CD4-positive, alpha-beta T cell treated with Interleukin-17A for 4 hours (primary cell): ENCODE data around the gene TMEM87B.
"Not testable (repeated sequence)": the region's sequence is repeated elsewhere in the genome, so short reads cannot be mapped to it uniquely, and the experiment has no call there.

Experiments
- DNase-seq: peaks from one replicate; pipeline ENCODE4 v3.0.0-alpha.2; 2020; ENCODE audit warnings: mixed read lengths

The TMEM87B gene

DNA sequence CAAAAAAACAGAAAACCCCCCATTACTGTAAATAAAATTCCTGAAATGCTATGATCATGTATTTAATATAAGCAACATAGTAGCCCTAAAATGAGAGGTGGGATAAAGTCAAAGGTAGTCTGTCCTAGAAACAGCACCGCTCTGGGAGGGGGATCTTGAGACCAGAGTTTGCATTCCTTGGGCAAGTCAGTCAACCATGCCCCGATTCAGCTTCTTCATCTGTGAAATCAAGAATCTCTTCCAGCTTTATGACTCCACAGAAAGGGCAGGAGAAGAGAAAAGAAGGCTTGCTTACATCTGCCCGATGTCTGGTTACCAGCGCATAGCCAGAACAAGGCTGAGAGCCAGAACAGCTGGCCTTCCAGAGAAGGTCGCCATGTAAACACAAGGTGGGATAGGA is 81.0 kb downstream of the TMEM87B start:
- no peak for DNase-seq

- DNase-seq, result peak; percentile 47
These were observed 82.6 kb downstream of the TMEM87B start for GRCh38 chr2:112137516-112138158.

DNA sequence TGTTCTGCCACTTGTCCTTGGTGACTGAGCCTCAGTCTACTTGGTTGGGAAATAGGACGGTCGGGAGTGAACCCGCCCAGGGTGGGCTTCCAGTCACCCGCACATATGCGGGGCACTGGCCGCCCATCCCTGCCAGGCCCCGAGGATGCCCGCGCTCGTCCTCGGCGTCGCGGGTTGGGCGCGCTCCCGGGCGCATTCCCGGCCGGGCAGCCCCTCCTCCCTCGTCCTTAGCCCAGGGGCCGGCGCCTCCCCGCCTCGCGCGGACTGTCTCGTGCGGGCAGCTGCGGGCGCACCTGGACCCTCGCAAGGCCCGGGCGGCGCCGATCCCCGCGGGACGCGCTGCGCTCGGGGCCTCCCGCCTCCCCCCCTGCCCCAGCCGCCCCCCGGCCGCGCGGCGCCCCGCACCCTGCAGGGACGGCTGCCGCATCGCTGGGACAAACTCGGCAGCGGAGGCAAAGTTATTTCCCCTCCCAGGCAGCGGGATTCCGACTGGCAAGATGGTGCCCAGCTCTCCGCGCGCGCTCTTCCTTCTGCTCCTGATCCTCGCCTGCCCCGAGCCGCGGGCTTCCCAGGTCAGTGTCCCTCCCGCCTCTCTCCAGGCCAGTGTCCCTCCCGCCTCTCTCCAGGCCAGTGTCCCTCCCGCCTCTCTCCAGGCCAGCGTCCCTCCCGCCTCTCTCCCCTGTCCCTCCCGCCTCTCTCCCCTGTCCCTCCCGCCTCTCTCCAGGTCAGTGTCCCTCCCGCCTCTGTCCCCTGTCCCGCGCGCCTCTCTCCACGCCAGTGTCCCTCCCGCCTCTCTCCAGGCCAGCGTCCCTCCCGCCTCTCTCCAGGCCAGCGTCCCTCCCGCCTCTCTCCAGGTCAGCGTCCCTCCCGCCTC is 83.3 kb downstream of the TMEM87B start, which contains the start of gene FBLN7:
Gene FBLN7 (plus strand): TSS at position 227 of the 874 bp plus-strand sequence. CDS start 271 bp downstream, at position 498.
- DNase-seq, result peak; percentile 42

GRCh38 chr2:112139033-112139614 is 84.1 kb downstream of the TMEM87B start:
- DNase-seq, result not testable (repeated sequence)

DNA sequence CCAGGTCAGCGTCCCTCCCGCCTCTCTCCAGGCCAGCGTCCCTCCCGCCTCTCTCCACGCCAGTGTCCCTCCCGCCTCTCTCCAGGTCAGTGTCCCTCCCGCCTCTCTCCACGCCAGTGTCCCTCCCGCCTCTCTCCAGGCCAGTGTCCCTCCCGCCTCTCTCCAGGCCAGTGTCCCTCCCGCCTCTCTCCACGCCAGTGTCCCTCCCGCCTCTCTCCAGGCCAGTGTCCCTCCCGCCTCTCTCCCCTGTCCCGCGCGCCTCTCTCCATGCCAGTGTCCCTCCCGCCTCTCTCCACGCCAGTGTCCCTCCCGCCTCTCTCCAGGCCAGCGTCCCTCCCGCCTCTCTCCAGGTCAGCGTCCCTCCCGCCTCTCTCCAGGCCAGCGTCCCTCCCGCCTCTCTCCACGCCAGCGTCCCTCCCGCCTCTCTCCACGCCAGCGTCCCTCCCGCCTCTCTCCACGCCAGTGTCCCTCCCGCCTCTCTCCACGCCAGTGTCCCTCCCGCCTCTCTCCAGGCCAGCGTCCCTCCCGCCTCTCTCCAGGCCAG is 84.7 kb downstream of the TMEM87B start:
- not testable (repeated sequence) for DNase-seq

- DNase-seq, result no peak
These were observed 85.2 kb downstream of the TMEM87B start for GRCh38 chr2:112140205-112140802.

- no peak for DNase-seq
These were observed 86.0 kb downstream of the TMEM87B start for GRCh38 chr2:112140899-112141625.

DNA sequence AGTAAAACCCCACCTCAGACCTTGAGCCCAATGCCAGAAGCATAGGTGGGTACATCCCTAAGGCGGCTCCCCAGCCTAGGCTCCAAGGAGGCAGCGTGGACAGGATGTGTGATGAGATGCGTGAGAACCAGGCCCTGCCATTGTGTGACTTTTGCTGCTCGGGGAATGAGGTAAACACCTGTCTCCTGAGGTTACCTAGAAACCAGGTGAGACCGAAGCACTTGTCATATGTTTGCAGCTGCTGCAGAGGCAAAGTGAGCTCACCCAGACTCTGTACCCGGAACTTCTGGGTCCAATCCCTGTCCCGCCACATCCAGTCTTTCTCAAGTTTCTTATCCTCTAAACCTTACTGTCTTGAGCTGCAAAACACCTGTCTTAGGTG is 86.5 kb downstream of the TMEM87B start:
- no peak for DNase-seq

- DNase-seq, result no peak
These were observed 87.5 kb downstream of the TMEM87B start for GRCh38 chr2:112142525-112143078.

GRCh38 chr2:112143150-112143549 is 88.1 kb downstream of the TMEM87B start:
- DNase-seq, result no peak

GRCh38 chr2:112144966-112145365 is 89.9 kb downstream of the TMEM87B start:
- DNase-seq, result no peak

GRCh38 chr2:112147382-112148168 is 92.5 kb downstream of the TMEM87B start:
- DNase-seq, result no peak

GRCh38 chr2:112148477-112148876 is 93.4 kb downstream of the TMEM87B start:
- no peak for DNase-seq

DNA sequence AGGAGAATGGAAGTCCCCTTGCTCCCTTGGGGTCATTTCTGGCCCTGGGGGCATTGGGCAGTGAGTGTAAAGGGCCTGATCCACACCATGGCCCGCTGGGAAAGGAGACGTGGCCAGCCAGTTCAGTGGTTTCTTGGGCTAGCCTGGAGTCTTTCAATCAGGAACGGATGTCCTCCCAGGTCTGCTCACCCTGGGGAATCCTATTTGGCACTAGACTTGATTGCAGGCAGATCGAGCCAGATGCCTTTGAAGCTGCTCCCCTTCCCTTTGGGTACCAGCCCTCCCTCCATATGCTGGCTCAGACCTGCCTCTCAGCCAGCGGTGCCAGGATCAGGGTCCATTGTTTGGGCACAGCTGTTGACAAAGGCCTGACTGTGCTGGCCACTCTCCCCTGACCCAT is 94.1 kb downstream of the TMEM87B start:
- DNase-seq, result no peak

DNA sequence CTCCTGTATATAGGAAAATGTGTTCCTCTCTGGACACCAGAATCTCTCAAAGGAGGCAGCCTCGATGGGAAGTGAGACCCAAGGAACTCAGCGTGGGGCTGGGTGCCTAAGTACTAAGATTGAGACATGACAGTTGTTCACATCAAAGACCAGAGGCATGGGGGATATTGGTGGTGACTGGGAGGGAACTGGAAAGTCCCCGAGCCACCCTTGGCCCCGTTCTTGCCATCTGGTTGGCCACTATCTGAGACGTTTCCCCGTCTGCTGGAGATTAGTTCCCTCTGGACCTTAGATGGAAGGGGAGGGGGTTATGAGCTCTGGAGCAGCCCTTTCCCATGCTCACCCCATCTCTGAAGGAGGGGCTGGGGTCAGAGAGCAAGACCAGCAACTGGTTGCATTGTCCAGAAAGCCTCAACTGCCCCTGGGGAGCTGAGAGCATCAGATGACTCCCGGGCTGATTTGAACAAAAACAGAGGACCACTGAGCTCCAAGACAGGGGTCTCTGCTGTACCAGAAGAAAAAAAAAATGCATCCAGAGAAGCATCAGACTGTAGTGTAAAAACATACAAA is 94.9 kb downstream of the TMEM87B start:
- no peak for DNase-seq

DNA sequence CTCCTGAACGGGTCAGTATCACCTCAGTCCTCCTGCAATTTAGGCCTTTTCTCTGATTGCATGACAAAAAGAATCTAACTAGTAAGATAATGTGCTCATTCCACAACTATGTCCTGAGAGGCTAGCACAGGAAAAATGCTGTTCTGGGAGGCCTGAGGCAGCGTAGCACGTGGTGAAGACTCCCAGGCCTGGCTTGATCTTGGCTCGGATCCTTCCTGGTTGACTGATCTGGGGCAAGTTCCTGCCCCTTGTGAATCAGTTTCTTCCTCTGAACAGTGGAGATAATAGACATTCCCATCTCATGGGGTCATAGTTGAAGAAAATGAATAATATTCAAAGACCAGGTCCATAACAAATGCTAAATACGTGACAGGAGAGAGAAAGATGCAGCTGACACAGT is 95.4 kb downstream of the TMEM87B start:
- DNase-seq, result no peak

- no peak for DNase-seq
These were observed 95.8 kb downstream of the TMEM87B start for GRCh38 chr2:112150851-112151250.

GRCh38 chr2:112151271-112151670 is 96.2 kb downstream of the TMEM87B start:
- no peak for DNase-seq

DNA sequence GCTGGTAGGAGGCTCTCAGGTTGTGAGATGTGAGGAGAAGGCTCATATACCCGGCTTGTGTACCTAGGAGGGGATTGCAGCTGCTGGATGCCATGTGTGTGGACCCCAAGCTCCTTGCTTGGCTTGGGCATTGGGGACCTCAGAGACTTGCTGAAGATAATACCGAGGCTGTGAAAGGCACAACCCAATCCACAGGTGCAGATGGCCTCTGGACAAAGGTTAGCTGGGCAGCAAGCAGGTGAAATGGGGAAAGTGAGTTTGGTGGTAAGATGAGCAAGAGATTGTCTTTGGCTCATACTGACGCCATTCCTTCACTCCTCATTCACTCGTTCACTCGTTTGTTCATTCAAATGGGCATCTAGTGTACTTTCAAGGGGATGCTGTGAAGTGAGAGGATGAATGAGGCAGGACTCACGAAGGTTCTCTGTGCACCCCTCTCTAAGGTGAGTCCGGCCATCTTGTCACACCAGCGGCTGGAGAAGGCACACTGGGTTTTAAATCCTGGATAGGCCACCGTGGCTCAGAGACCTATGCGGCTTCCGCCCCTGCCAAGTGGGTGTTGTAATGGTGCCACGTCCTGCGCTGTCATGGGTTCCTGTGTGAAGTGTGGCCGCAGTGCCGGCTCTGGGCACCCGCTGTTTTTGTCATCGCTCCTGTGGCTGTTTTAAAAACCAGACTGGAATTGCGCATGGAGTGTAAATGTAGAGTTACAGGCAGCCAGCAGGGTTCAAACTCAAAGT is 96.8 kb downstream of the TMEM87B start:
- no peak for DNase-seq
